ENCODE data around the gene DHRSX.
"Not testable (repeated sequence)": the region's sequence is repeated elsewhere in the genome, so short reads cannot be mapped to it uniquely, and the experiment has no call there.

DHRSX gene

GRCh38 chrX:2261831-2262667 is 238.7 kb downstream of the DHRSX start:
- DNase-seq (ENCODE audit: insufficient read length, low spot score), result no peak
- FAIRE-seq, result no peak
- no peak for TF ChIP-seq CTCF (IDR thresholded peaks at IDR 0.05; ENCODE audit: insufficient read depth, missing control alignments)

- no peak for TF ChIP-seq CTCF (IDR thresholded peaks at IDR 0.05; ENCODE audit: insufficient read depth, missing control alignments)
- FAIRE-seq (no peak), DNase-seq (ENCODE audit: insufficient read length, low spot score) (no peak)
These were observed 248.3 kb downstream of the DHRSX start for GRCh38 chrX:2252331-2253065.

- FAIRE-seq (no peak), DNase-seq (ENCODE audit: insufficient read length, low spot score) (no peak)
- TF ChIP-seq CTCF (IDR thresholded peaks at IDR 0.05; ENCODE audit: insufficient read depth, missing control alignments), result no peak
These were observed 249.6 kb downstream of the DHRSX start for GRCh38 chrX:2251211-2251610.

- FAIRE-seq (no peak), DNase-seq (ENCODE audit: insufficient read length, low spot score) (no peak)
- TF ChIP-seq CTCF (IDR thresholded peaks at IDR 0.05; ENCODE audit: insufficient read depth, missing control alignments), result no peak
These were observed 256.8 kb downstream of the DHRSX start for GRCh38 chrX:2243913-2244460.

- no peak for TF ChIP-seq CTCF (IDR thresholded peaks at IDR 0.05; ENCODE audit: insufficient read depth, missing control alignments)
- no peak for DNase-seq (ENCODE audit: insufficient read length, low spot score)
- FAIRE-seq, result no peak
These were observed 257.8 kb downstream of the DHRSX start for GRCh38 chrX:2242980-2243379.

GRCh38 chrX:2242326-2242725 is 258.4 kb downstream of the DHRSX start:
- FAIRE-seq (no peak), DNase-seq (ENCODE audit: insufficient read length, low spot score) (no peak)
- TF ChIP-seq CTCF (IDR thresholded peaks at IDR 0.05; ENCODE audit: insufficient read depth, missing control alignments), result no peak

- FAIRE-seq; DNase-seq (ENCODE audit: insufficient read length, low spot score): not testable (repeated sequence)
These were observed 259.3 kb downstream of the DHRSX start for GRCh38 chrX:2241496-2241895.

GRCh38 chrX:2240761-2241160 is 260.0 kb downstream of the DHRSX start:
- not testable (repeated sequence) for FAIRE-seq; DNase-seq (ENCODE audit: insufficient read length, low spot score)
